AG04450 (cell line): ENCODE results near the gene CCDC74B. TPM values are rescaled to one million over a fixed set of nuclear protein-coding genes. Genes with fewer than 3 reads are reported as not detected.
"Not testable (repeated sequence)": the region's sequence is repeated elsewhere in the genome, so short reads cannot be mapped to it uniquely, and the experiment has no call there.

Source experiments
- CTCF ChIA-PET: fragments of 300-600, 350-600 bp; formaldehyde crosslinking; extraction: SDS; loops from one replicate; lab custom pipeline; 2022; ENCODE audit warnings: antibody characterized with exemption, inconsistent platforms; lab: Charles Lee
- POLR2A ChIA-PET: fragments of 350-600 bp; formaldehyde crosslinking; extraction: SDS; loops from one replicate; lab custom pipeline; 2021; ENCODE audit warnings: antibody characterized with exemption, inconsistent platforms; lab: Yijun Ruan, JAX
- DNase-seq: peaks from one replicate; pipeline ENCODE4 v3.0.0-alpha.2; 2011; ENCODE audit warnings: low read depth, low spot score
- H3K27ac ChIP-seq: one replicate; pipeline ENCODE4 v1.5.1; 2012; ENCODE audit warnings: low read depth, low read length, control low read depth
- H3K27me3 ChIP-seq: one replicate; pipeline ENCODE4 v1.6.0; 2012; ENCODE audit warnings: low read length; ENCODE audit not compliant: control insufficient read depth, insufficient read depth
- H3K4me3 ChIP-seq: 2 replicates; pipeline ENCODE4 v1.5.1; 2011; ENCODE audit warnings: mild to moderate bottlenecking, low read depth, low read length, control low read depth
- H3K9me3 ChIP-seq: 2 replicates; pipeline ENCODE4 v1.5.1; 2012; ENCODE audit warnings: low read length; ENCODE audit not compliant: control insufficient read depth, insufficient read depth
- polyA plus RNA-seq: library from polyadenylated mRNA; depleted of rRNA; stranded (reverse); fragments of >200 nt; gene quantifications from 2 replicates; pipeline ENCODE4 v1.2.3, GENCODE V29; 2011
- TF ChIP-seq, protein P1 (sequence below): IDR thresholded peaks from 2 replicates; pipeline ENCODE4 v1.5.1; 2011; ENCODE audit warnings: low read depth, low read length, control low read depth, inconsistent platforms

The CCDC74B gene
- polyA plus RNA-seq, 1 experiment = 3.8 TPM

- Histone ChIP-seq H3K27ac (no peak overlapping the region), H3K27me3 (no peaks in the 10 kb centered on the region), H3K4me3 (no peak overlapping the region), H3K9me3 (no peaks in the 10 kb centered on the region)
- ChIA-PET POLR2A (no interaction called here), CTCF (interaction anchor here (1.1 kb wide), 1 partner anchor 23 kb away, joined by 3 read pairs; the partner anchor contains the start of gene SMPD4)
- DNase-seq = no peak
- TF ChIP-seq, protein P1, sequence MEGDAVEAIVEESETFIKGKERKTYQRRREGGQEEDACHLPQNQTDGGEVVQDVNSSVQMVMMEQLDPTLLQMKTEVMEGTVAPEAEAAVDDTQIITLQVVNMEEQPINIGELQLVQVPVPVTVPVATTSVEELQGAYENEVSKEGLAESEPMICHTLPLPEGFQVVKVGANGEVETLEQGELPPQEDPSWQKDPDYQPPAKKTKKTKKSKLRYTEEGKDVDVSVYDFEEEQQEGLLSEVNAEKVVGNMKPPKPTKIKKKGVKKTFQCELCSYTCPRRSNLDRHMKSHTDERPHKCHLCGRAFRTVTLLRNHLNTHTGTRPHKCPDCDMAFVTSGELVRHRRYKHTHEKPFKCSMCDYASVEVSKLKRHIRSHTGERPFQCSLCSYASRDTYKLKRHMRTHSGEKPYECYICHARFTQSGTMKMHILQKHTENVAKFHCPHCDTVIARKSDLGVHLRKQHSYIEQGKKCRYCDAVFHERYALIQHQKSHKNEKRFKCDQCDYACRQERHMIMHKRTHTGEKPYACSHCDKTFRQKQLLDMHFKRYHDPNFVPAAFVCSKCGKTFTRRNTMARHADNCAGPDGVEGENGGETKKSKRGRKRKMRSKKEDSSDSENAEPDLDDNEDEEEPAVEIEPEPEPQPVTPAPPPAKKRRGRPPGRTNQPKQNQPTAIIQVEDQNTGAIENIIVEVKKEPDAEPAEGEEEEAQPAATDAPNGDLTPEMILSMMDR = no peak
Measured at GRCh38 chr2:130158631-130159030, 13.7 kb upstream of the CCDC74B start.

DNA sequence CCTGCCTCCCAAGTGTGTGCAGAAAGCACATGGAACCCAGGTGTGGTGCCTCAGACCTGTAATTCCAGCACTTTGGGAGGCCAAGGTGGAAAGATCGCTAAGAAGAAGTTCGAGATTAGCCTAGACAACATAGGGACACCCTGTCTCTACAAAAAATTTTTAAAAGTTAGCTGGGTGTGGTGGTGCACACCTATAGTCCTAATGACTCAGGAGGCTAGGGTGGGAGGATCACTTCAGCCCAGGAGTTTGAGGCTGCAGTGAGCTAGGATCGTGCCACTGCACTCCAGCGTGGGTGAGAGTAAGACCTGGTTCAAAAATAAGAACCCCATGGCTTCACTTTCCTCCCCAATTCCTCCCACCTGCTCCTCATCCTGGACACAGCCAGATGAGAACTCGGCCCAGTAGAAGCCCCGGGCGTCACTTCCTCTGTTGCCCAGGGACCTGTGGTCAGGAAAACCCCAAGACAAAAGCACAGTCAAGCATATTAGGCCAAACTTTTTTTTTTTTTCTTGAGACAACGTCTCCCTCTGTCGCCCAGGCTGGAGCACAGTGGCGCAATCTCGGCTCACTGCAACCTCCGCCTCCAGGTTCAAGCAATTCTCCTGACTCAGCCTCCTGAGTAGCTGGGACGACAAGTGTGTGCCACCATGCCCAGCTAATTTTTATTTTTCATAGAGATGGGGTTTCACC lies 13.1 kb upstream of the CCDC74B start:
- H3K9me3 ChIP-seq, POLR2A ChIA-PET: not testable (repeated sequence)
- CTCF ChIA-PET = interaction anchor here (1.1 kb wide), 1 partner anchor 23 kb away, joined by 3 read pairs; the partner anchor contains the start of gene SMPD4

GRCh38 chr2:130157354-130157753 lies 12.4 kb upstream of the CCDC74B start:
- H3K27ac ChIP-seq, H3K27me3 ChIP-seq, H3K4me3 ChIP-seq, CTCF ChIA-PET, DNase-seq, H3K9me3 ChIP-seq, POLR2A ChIA-PET: not testable (repeated sequence)

More for the DNA sequence above, 13.1 kb upstream of the CCDC74B start:
- H3K4me3 ChIP-seq, H3K27me3 ChIP-seq, H3K27ac ChIP-seq, DNase-seq: not testable (repeated sequence)

DNA sequence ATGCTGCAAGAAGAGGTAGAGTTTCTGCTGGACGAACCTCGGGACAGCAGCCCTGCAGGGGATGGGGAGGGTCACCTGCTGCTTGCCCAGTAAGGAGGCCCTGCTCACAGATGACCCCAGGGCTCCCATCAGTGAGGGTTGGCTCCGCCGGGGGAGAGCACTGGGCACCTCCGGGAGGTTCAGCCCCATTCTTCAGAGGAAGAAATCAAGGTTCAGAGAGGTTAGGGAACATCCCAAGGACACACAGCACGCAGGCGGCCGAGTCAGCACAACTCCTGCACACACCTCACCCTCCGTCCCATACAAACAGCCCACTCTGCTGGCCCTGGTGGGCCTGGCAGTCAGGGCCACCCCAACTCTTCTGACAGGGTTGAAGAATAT lies 11.7 kb upstream of the CCDC74B start:
- CTCF ChIA-PET = no interaction called here
- no peaks in the 10 kb centered on the region for H3K9me3 ChIP-seq
- POLR2A ChIA-PET = no interaction called here
- no peak for DNase-seq
- TF ChIP-seq, protein P1 = no peak
- no peak overlapping the region for H3K4me3 ChIP-seq
- no peaks in the 10 kb centered on the region for H3K27me3 ChIP-seq
- peak overlapping the region; percentile 11 for H3K27ac ChIP-seq

GRCh38 chr2:130155956-130156623 lies 11.2 kb upstream of the CCDC74B start:
- H3K4me3 ChIP-seq, H3K9me3 ChIP-seq, DNase-seq, H3K27ac ChIP-seq, H3K27me3 ChIP-seq, POLR2A ChIA-PET: not testable (repeated sequence)
- CTCF ChIA-PET = interaction anchor here (1.3 kb wide), 1 partner anchor 177 kb away, joined by 9 read pairs; no protein-coding TSS in a partner anchor
- TF ChIP-seq, protein P1 = peak; percentile 56
